WTC11 (cell line): ENCODE results near the gene COL26A1. TPM values are rescaled to one million over a fixed set of nuclear protein-coding genes. Genes with fewer than 3 reads are reported as not detected.

ENCODE experiments used
- ATAC-seq: fragments of 200-7000 bp; cut with Tn5 transposase; 2 replicates; pipeline ENCODE4 v1.10.0; 2021; ENCODE audit warnings: mild to moderate bottlenecking, moderate library complexity
- CTCF ChIA-PET: fragments of 300-600 bp; sonication (Branson Sonifier 250); formaldehyde crosslinking; loops from one replicate; lab custom pipeline; 2021; ENCODE audit warnings: antibody characterized with exemption; lab: Charles Lee
- POLR2A ChIA-PET: fragments of 350-600 bp; sonication (Branson Sonifier 250); formaldehyde crosslinking; loops from one replicate; lab custom pipeline; 2021; ENCODE audit warnings: antibody characterized with exemption; lab: Charles Lee
- DNase-seq: peaks from one replicate; pipeline ENCODE4 v3.0.0; 2021; ENCODE audit warnings: low spot score
- H3K27ac Mint-ChIP-seq: 2 replicates; pipeline ENCODE4 v1.8.0; 2021; ENCODE audit warnings: mixed read lengths
- H3K27me3 Mint-ChIP-seq: 2 replicates; pipeline ENCODE4 v1.8.0; 2021; ENCODE audit warnings: low read depth, mild to moderate bottlenecking, moderate library complexity, mixed read lengths
- H3K36me3 Mint-ChIP-seq: 2 replicates; pipeline ENCODE4 v1.8.0; 2021; ENCODE audit warnings: mixed read lengths
- H3K4me1 Mint-ChIP-seq: 2 replicates; pipeline ENCODE4 v1.8.0; 2022; ENCODE audit warnings: mixed read lengths
- H3K4me3 Mint-ChIP-seq: 2 replicates; pipeline ENCODE4 v1.8.0; 2021; ENCODE audit warnings: mild to moderate bottlenecking, moderate library complexity, mixed read lengths
- H3K9me3 Mint-ChIP-seq: 2 replicates; pipeline ENCODE4 v1.8.0; 2021; ENCODE audit warnings: mixed read lengths
- AR ChIP-seq: fragments of 250-450 bp; sonication (Bioruptor Pico); IDR thresholded peaks from 2 replicates; pipeline ENCODE4 v1.9.0; 2021; ENCODE audit warnings: mild to moderate bottlenecking
- CBFB ChIP-seq: sonication (generic); formaldehyde crosslinking; IDR thresholded peaks from 2 replicates; pipeline ENCODE4 v1.8.1; 2022; ENCODE audit warnings: mild to moderate bottlenecking, low read depth, missing genetic modification reagents
- ETV6 ChIP-seq: sonication (generic); formaldehyde crosslinking; IDR thresholded peaks from 2 replicates; pipeline ENCODE4 v1.8.1; 2022; ENCODE audit warnings: mild to moderate bottlenecking, missing genetic modification reagents
- IRF1 ChIP-seq: sonication (generic); formaldehyde crosslinking; IDR thresholded peaks from 2 replicates; pipeline ENCODE4 v1.8.0; 2023; ENCODE audit warnings: missing genetic modification reagents
- PRDM15 ChIP-seq: sonication (generic); formaldehyde crosslinking; IDR thresholded peaks from 2 replicates; pipeline ENCODE4 v1.8.0; 2022; ENCODE audit warnings: missing genetic modification reagents
- SP1 ChIP-seq: sonication (generic); formaldehyde crosslinking; conservative IDR thresholded peaks from 2 replicates; pipeline ENCODE4 v1.8.1; 2022; ENCODE audit warnings: missing genetic modification reagents
- STAT6 ChIP-seq: sonication (generic); formaldehyde crosslinking; conservative IDR thresholded peaks from 2 replicates; pipeline ENCODE4 v1.8.1; 2023; ENCODE audit warnings: mild to moderate bottlenecking, low read depth, missing genetic modification reagents, moderate library complexity
- ZBTB21 ChIP-seq: sonication (generic); formaldehyde crosslinking; IDR thresholded peaks from 2 replicates; pipeline ENCODE4 v1.8.1; 2023; ENCODE audit warnings: mild to moderate bottlenecking, missing genetic modification reagents, borderline replicate concordance
- ZNF121 ChIP-seq: sonication (generic); formaldehyde crosslinking; IDR thresholded peaks from 2 replicates; pipeline ENCODE4 v1.8.0; 2023; ENCODE audit warnings: missing genetic modification reagents
- ZNF423 ChIP-seq: fragments of 250-450 bp; sonication (Bioruptor Pico); IDR thresholded peaks from 2 replicates; pipeline ENCODE4 v2.1.2; 2022; ENCODE audit warnings: mild to moderate bottlenecking, moderate library complexity
- total RNA-seq: library from RNA; stranded (reverse); gene quantifications from 3 replicates; pipeline ENCODE4 v1.2.3, GENCODE V29; 2021

COL26A1 gene
- total RNA-seq, 1 experiment from 2014 or later, result 64.4 TPM

GRCh38 chr7:101382937-101383336, 20.3 kb downstream of the COL26A1 start (continued):
- TF ChIP-seq STAT6 (CRISPR knock-in tag), result no peak

GRCh38 chr7:101386177-101386557, 23.5 kb downstream of the COL26A1 start:
- ATAC-seq (peak; percentile 25), DNase-seq (no peak)
- CTCF ChIA-PET, result interaction anchor here (0.6 to 1.6 kb wide), 8 partner anchors 13 to 122 kb away, joined by 3 to 18 read pairs (median 4); partner anchors contain the start of genes COL26A1 and IFT22
- Mint-ChIP-seq H3K36me3 (peaks cover 11% of the 10 kb centered on the region), H3K9me3 (peaks cover 15% of the 10 kb centered on the region), H3K4me1 (peaks cover 19% of the 10 kb centered on the region), H3K27me3 (no peaks in the 10 kb centered on the region)
- POLR2A ChIA-PET, result interaction anchor here (0.6 kb wide), 2 partner anchors 10 to 13 kb away, joined by 4 read pairs; no protein-coding TSS in a partner anchor
- TF ChIP-seq CBFB (CRISPR knock-in tag) (no peak), ZNF121 (CRISPR knock-in tag) (peak; percentile 82)
- TF ChIP-seq, all 79 proteins: peak for 1
- peak overlapping the region; percentile 92 for H3K27ac Mint-ChIP-seq
- H3K4me3 Mint-ChIP-seq, result no peak overlapping the region

- peak overlapping the region; percentile 92 for H3K27ac Mint-ChIP-seq
- H3K27me3 Mint-ChIP-seq, result no peaks in the 10 kb centered on the region
- DNase-seq (peak; percentile 73), ATAC-seq (peak; percentile 78)
- ChIA-PET POLR2A (no interaction called here), CTCF (interaction anchor here (0.6 to 1.6 kb wide), 7 partner anchors 19 to 122 kb away, joined by 3 to 18 read pairs (median 4); partner anchors contain the start of gene IFT22)
- peaks cover 9% of the 10 kb centered on the region for H3K9me3 Mint-ChIP-seq
- 0 out of 2 replicates have a peak, but pooled peaks have one; percentile 25 for TF ChIP-seq SP1 (CRISPR knock-in tag)
- 0 out of 2 replicates have a peak, but pooled peaks have one; percentile 26 for TF ChIP-seq IRF1 (CRISPR knock-in tag)
- TF ChIP-seq PRDM15 (CRISPR knock-in tag), result no peak
- peak; percentile 45; the same call in 1 of the 2 replicates for TF ChIP-seq ETV6
- TF ChIP-seq ZNF423 (CRISPR knock-in tag), result peak; percentile 73
- TF ChIP-seq AR (CRISPR knock-in tag), result no peak
- TF ChIP-seq ZBTB21, result no peak
- peaks cover 22% of the 10 kb centered on the region for H3K4me1 Mint-ChIP-seq
- H3K4me3 Mint-ChIP-seq, result no peak overlapping the region
- peaks cover 6% of the 10 kb centered on the region for H3K36me3 Mint-ChIP-seq
These were observed 24.0 kb downstream of the COL26A1 start for GRCh38 chr7:101386558-101387231.
